GM21526 (cell line): ENCODE results near the gene DISC1.
"Not testable (repeated sequence)": the region's sequence is repeated elsewhere in the genome, so short reads cannot be mapped to it uniquely, and the experiment has no call there.

ENCODE experiments used
- ATAC-seq: cut with Tn5 transposase; IDR thresholded peaks from one replicate; pipeline ENCODE4 v1.9.1; 2021; ENCODE audit warnings: moderate library complexity; ENCODE audit not compliant: unreplicated experiment, low FRiP score

Gene DISC1

GRCh38 chr1:231939118-231939517 lies 312.5 kb downstream of the DISC1 start:
- no peak for ATAC-seq

- no peak for ATAC-seq
These were observed 313.5 kb downstream of the DISC1 start for GRCh38 chr1:231940116-231940515.

GRCh38 chr1:231940701-231941100 lies 314.1 kb downstream of the DISC1 start:
- ATAC-seq: no peak

- no peak for ATAC-seq
These were observed 316.5 kb downstream of the DISC1 start for GRCh38 chr1:231943084-231943483.

- ATAC-seq: not testable (repeated sequence)
These were observed 321.5 kb downstream of the DISC1 start for GRCh38 chr1:231948102-231948501.

GRCh38 chr1:231949277-231950091 lies 322.9 kb downstream of the DISC1 start:
- no peak for ATAC-seq

GRCh38 chr1:231950331-231951128 lies 323.9 kb downstream of the DISC1 start:
- no peak for ATAC-seq

GRCh38 chr1:231951374-231951773 lies 324.8 kb downstream of the DISC1 start:
- ATAC-seq: no peak

GRCh38 chr1:231952154-231952553 lies 325.6 kb downstream of the DISC1 start:
- no peak for ATAC-seq

GRCh38 chr1:231953660-231954059 lies 327.1 kb downstream of the DISC1 start:
- no peak for ATAC-seq

GRCh38 chr1:231954751-231955150 lies 328.2 kb downstream of the DISC1 start:
- ATAC-seq: no peak

GRCh38 chr1:231957359-231957758 lies 330.8 kb downstream of the DISC1 start:
- ATAC-seq: no peak

- no peak for ATAC-seq
These were observed 331.9 kb downstream of the DISC1 start for GRCh38 chr1:231958448-231958847.

GRCh38 chr1:231959225-231959884 lies 332.8 kb downstream of the DISC1 start:
- no peak for ATAC-seq

GRCh38 chr1:231961801-231962200 lies 335.2 kb downstream of the DISC1 start:
- not testable (repeated sequence) for ATAC-seq

GRCh38 chr1:231962636-231963035 lies 336.0 kb downstream of the DISC1 start:
- ATAC-seq: no peak

GRCh38 chr1:231964241-231964640 lies 337.7 kb downstream of the DISC1 start:
- no peak for ATAC-seq

GRCh38 chr1:231964961-231965360 lies 338.4 kb downstream of the DISC1 start:
- ATAC-seq: no peak

GRCh38 chr1:231965615-231966014 lies 339.0 kb downstream of the DISC1 start:
- no peak for ATAC-seq

- no peak for ATAC-seq
These were observed 340.4 kb downstream of the DISC1 start for GRCh38 chr1:231966983-231967382.

GRCh38 chr1:231969076-231969475 lies 342.5 kb downstream of the DISC1 start:
- no peak for ATAC-seq
